HG02610 (cell line): ENCODE data around the gene GJC2.
"Not testable (repeated sequence)": the region's sequence is repeated elsewhere in the genome, so short reads cannot be mapped to it uniquely, and the experiment has no call there.

ENCODE experiments used
- ATAC-seq: cut with Tn5 transposase; IDR thresholded peaks from one replicate; pipeline ENCODE4 v1.9.1; 2021; ENCODE audit warnings: mild to moderate bottlenecking, moderate library complexity; ENCODE audit not compliant: unreplicated experiment

GJC2 gene

GRCh38 chr1:228170666-228171065, 20.9 kb downstream of the GJC2 start:
- ATAC-seq, result no peak

DNA sequence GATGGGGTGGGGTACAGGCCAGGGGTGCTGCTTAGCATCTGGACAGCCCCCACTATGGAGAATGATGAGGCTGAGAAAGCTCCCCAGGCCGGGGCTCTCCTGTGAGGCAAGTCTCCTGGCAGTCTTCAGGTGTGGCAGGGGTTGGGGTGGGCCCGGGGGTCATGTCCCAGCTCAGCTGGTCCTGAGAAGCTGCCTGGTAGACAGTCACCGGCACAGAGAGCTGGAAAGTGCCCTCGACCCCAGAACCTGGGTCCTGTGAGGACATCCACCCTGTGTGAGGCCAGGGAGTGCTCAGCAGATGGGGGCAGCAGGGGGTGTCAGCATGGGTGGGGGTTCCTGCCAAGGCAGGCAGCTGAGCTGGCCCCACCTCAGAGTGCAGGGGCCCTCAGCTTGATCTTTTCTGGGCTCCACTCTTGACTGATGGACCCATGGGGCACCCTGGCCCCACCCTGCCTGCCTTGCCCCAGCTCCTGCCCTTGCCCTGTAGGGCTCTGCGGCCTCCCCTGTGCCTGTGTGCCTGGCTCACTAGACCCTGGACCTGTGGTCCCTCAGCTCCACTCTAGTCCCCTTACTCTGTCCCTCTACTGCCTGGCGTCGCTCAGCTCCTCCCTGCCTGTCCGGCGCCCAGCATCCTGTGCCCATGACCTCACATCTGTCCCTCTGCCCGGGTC, 21.6 kb downstream of the GJC2 start:
- no peak for ATAC-seq

GRCh38 chr1:228172591-228173527, 23.1 kb downstream of the GJC2 start:
- ATAC-seq, result no peak

DNA sequence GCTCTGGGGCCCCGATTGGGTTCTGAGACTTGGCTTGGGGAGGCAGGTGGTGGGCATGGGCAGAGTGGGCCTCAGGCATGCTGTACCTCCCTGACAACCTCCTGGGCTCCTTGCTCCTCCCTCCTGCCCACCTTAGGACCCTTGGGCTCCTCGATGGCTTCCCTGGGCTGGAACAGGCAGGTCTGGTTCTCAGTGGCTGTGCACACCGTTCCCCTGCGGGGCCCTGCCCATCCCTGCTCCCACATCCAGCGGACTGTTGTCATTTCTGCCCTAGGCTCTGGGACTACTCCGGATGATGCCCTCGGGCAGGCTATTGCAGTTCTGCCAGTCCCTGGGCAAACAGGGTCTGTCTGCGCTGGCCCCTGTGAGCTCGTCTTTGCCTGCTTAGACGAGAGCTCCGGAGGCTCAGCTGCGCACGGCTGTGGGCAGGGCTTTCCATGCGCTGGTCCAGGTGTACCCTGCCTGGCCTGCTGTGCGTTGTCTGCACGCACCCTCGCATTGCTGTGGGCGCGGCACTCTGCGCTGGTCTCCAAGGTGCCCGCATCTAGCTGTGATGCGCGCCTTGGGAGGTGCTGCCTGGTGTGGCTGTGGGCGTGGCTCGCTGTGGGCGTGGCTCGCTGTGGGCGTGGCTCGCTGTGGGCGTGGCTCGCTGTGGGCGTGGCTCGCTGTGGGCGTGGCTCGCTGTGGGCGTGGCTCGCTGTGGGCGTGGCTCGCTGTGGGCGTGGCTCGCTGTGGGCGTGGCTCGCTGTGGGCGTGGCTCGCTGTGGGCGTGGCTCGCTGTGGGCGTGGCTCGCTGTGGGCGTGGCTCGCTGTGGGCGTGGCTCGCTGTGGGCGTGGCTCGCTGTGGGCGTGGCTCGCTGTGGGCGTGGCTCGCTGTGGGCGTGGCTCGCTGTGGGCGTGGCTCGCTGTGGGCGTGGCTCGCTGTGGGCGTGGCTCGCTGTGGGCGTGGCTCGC, 24.1 kb downstream of the GJC2 start:
- not testable (repeated sequence) for ATAC-seq

- no peak for ATAC-seq
These were observed 25.0 kb downstream of the GJC2 start for GRCh38 chr1:228174482-228175315.

- no peak for ATAC-seq
These were observed 25.7 kb downstream of the GJC2 start for GRCh38 chr1:228175316-228176023.

DNA sequence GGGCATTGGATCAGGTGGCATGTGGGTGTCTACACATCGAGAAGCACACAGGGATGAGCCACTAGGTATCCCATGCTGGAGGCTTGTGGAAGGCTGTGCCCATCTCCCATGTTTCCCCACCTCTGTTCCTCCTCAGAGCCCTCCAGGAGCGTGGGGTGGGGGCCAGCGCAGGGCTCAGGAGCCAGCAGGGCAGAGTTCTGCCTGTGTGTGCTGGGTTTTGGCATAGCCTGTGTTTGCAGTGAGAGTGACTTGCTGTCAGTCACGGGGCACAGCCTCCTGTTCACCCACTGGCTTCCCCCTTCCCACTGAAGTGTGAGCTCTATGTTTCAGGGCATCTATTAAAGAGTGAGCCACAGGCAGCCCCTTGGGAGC, 26.3 kb downstream of the GJC2 start:
- ATAC-seq, result no peak

DNA sequence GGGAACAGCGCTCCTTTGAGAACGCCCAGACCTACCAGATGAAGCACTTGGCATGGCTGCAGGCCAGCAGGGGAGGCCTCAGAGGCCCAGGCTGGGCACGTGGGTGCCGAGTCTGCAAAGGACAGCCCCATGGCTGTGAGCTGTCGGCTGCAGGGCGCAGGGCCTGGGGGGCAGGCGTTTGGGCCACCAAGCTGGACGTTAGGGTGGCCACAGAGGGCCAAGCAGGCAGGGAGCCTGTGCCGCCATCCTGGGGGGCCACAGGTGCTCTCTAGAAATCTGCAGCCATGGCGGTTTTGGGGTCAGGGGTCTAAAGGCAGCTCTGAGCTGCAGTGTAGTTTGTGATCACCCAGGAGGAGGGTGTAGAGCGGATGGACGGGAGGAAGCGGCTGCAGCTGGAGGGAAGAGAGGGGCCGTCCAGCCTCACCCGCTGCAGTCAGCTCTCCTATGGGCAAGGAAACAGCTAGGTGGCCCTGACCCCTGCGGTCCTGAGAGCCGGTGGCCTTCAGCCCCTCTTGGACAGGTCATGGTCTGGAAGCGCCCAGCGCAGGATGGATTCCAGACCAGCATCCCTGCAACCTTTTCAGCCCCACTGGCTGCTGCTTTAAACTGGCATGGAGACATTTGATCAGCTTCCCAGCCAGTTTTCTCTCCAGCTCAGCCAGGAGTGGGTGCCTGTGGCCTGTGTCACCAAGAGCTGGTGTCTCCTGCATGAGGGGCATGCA, 26.9 kb downstream of the GJC2 start:
- no peak for ATAC-seq

GRCh38 chr1:228177183-228177475, 27.4 kb downstream of the GJC2 start:
- ATAC-seq, result no peak

DNA sequence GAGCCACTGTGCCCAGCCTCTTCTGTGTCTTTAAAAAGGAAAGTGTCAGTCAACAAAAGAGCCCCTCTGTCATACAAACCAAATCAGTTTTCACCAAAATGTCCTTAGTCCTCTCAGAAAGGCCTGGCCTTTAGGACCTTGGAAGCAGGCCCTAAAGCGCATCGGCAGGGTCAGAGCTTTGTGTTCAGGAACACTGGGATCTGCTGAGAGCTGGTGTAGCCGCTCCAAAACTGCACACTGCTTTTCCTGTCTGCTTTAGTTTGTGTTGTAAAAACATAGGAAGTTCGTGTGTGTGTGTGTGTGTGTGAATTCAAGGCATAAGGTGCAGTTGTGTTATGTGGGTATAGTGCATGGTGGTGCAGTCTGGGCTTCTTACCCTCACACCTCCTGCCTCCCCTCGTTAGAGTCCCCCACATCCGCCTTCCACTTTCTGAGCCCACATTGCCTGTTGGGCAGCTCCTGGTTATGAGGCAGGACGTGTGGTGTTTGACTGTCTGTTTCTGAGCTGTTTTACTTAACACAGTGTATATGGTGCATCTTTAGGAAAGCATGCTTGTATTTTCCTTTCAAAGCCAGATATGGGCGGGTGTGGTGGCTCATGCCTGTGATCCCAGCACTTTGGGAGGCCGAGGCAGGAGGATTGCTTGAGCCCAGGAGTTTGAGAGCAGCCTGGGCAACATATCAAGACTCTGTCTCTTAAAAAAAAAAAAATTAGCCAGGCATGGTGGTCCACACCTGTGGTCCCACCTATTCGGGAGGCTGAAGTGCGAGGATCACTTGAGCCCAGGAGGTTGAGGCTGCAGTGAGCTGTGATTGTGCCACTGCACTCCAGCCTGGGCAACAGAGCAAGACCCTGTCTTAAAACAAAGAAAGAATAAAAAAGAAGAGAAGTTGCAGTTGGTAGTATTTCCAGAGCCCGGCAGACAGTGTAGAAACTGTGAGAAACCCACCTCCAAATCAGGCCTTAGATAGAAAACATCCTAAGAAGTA, 28.3 kb downstream of the GJC2 start:
- no peak for ATAC-seq

DNA sequence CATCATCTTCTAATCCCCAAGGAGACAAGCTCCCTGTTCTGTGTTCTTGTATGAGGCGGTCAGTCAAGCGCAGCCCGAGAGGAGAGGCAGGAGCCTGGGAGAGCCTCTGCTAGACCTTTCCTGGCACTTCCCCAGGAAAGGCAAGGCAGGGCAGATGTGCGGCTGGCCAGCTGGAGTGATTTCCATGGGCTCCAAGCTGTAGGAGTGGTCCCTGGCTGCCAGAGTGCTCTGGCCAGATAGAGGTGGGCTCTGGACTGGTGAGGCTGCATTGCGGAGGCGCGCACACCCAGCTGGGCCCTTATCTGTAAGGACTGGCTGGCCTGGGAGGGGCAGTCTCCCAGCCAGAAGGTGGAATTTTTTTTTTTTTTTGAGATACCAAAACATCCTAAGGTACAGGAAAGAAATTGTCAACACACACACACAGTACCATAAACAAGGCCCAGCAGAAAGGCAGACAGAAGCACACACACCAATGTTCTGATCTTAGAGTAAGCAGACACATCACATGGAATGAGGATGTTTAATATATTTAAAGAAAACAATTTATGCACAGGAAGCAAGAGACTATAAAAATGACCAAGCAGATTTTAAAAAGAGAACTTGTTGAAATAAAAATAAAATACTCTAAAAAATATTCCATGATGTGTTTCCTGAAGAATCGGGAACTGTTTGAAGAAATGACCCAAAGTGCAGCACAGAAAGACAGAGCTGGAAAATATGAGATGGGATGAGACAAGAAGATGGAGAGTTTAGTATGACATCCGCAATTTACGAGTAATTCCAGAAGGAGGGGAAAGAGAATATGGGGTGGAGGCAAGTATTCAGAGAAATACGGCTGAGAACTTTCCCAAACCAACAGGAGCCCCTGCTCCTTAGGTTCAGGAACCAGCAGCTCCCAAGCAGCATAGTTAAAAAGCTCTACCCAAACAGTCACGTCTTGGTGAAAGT, 29.3 kb downstream of the GJC2 start:
- no peak for ATAC-seq

GRCh38 chr1:228180271-228180958, 30.7 kb downstream of the GJC2 start:
- no peak for ATAC-seq

DNA sequence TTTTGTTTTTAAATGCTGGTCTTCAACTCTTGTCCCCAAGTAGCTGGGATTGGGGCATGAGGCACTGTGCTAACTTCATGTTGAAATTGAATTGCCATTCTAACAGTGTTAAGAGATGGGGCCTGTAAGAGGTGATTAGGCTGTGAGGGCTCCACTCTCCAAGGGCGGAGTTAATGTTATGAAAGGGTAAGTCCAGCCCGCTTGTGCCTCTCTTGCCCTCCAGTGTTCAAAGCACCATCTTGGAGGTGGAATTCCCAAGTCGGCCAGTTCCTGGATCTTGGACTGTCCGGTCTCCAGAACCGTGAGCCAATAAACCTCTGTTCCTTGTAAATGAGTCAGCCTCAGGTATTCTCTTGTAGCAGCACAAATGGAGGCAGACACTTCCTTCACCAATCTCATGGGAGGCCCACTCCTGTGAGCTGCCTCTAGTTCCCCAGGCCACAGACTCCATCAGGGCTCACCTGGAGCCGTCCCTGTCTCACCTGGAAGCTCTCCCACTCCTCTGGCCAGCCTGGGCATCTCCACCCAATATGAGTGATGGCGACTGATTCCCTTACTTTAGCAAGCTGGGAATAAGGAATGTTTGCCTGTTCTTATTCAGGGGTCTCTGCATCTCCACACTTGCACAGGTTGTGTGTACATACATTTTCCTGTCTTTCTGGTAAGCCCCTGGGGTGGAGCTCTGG, 31.4 kb downstream of the GJC2 start:
- ATAC-seq, result no peak

DNA sequence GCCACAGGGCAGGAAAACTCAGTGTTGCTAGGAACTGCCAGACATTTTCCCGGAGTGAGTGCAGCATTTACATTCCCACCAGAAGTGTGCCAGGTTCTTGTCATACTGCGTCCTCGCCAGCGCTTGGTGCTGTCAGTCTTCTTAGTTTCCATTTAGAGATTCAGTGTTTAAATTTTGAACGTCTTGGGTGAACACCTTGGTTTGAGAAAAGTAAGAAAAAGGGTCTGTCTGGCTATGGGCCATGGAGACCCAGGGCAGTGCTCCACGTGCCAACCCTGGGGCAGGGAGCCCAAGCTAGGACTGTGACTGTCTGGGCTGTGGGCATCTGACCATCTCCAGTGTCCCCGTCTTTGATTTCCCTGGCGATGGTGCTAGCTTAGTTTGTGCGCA, 31.9 kb downstream of the GJC2 start:
- no peak for ATAC-seq

DNA sequence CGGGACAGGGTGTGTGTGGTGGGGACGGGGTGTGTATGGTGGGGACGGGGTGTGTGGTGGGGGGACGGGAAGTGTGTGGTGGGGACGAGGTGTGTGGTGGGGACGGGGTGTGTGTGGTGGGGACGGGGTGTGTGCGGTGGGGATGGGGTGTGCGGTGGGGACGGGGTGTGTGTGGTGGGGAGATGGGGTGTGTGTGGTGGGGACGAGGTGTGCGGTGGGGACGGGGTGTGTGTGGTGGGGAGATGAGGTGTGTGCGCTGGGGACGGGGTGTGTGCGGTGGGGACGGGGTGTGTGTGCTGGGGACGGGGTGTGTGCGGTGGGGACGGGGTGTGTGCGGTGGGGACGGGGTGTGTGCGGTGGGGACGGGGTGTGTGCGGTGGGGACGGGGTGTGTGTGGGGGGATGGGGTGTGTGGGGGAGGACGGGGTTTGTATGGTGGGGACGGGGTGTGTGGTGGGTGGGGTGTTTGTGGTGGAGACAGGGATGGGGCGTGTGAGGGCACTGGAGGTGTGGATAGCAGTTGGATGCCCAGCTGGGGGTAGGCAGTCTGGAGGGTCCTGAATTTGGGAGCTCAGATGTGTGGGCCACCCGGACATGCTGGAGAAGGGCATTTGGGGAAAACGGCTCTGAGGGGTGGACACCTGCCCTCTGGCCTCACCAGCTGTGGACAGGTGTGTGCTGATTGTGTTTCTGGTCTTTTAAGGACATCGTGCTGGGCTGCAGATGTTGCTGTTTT, 32.7 kb downstream of the GJC2 start:
- ATAC-seq, result no peak
